ENCODE data around the gene MYO3B.
"Not testable (repeated sequence)": the region's sequence is repeated elsewhere in the genome, so short reads cannot be mapped to it uniquely, and the experiment has no call there.

MYO3B gene

DNA sequence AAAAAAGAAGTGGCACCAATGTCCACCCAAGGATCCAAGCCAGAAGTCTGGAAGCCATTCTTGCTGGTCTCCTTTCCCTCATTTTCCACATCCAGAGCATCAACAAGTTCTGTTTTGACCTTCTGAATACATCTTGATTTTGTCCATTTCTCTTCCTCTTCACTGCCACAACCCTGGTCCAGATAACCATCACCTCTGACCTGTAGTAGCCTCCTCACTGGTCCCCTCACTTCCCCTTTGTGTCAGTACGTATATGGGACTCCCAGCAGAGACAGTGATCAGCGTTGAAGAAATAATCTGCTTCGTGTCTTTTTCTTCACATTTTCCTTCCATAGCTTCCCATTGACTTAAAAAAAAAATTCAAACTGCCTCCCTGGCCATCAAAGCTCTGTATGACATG lies 427.9 kb downstream of the MYO3B start:
- no peaks in the 10 kb centered on the region for H3K4me1 Mint-ChIP-seq (ENCODE audit: low read depth)
- no peaks in the 10 kb centered on the region for H3K36me3 Mint-ChIP-seq (ENCODE audit: low read depth)
- no peaks in the 10 kb centered on the region for H3K9me3 Mint-ChIP-seq
- no peak overlapping the region for H3K27ac Mint-ChIP-seq
- peaks cover 4% of the 10 kb centered on the region for H3K27me3 Mint-ChIP-seq
- no peak overlapping the region for H3K4me3 Mint-ChIP-seq

- no peak overlapping the region for H3K27ac Mint-ChIP-seq
- H3K4me3 Mint-ChIP-seq: no peak overlapping the region
- no peaks in the 10 kb centered on the region for H3K9me3 Mint-ChIP-seq
- no peaks in the 10 kb centered on the region for H3K4me1 Mint-ChIP-seq (ENCODE audit: low read depth)
- H3K36me3 Mint-ChIP-seq (ENCODE audit: low read depth): no peaks in the 10 kb centered on the region
- H3K27me3 Mint-ChIP-seq: peaks cover 4% of the 10 kb centered on the region
These were observed 429.2 kb downstream of the MYO3B start for GRCh38 chr2:170607171-170607570.

DNA sequence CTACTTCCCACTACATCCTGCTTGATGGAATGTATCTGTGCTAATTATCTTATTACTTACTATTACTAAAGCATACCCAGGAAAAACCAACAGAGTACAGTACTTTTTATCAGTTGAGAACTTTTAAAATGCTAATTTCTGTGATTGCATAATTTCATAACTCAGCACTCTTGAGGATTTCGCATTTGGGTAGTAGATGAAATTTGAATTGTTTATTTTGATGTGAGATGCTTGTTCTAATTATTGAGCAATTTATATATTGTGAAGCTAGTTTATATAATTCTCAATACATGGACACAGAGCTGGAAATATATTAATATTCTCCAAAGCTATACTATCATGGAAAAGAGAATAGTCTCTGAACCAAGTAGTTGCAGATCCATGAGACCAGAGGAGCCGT lies 432.7 kb downstream of the MYO3B start:
- Mint-ChIP-seq H3K27me3 (no peaks in the 10 kb centered on the region), H3K4me3 (no peak overlapping the region), H3K4me1 (ENCODE audit: low read depth) (no peaks in the 10 kb centered on the region), H3K36me3 (ENCODE audit: low read depth) (no peaks in the 10 kb centered on the region), H3K27ac (no peak overlapping the region), H3K9me3 (no peaks in the 10 kb centered on the region)

- not testable (repeated sequence) for H3K4me3 Mint-ChIP-seq; H3K4me1 Mint-ChIP-seq (ENCODE audit: low read depth)
These were observed 441.0 kb downstream of the MYO3B start for GRCh38 chr2:170618948-170619347.

DNA sequence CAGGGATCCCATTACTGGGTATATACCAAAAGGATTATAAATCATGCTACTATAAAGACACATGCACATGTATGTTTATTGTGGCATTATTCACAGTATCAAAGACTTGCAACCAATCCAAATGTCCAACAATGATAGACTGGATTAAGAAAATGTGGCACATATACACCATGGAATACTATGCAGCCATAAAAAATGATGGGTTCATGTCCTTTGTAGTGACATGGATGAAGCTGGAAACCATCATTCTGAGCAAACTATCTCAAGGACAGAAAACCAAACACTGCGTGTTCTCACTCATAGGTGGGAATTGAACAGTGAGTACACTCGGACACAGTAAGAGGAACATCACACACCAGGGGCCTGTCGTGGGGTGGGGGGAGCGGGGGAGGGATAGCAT lies 457.1 kb downstream of the MYO3B start:
- H3K9me3 Mint-ChIP-seq; H3K27ac Mint-ChIP-seq; H3K4me3 Mint-ChIP-seq; H3K4me1 Mint-ChIP-seq (ENCODE audit: low read depth); H3K27me3 Mint-ChIP-seq; H3K36me3 Mint-ChIP-seq (ENCODE audit: low read depth): not testable (repeated sequence)

More at GRCh38 chr2:170618948-170619347, 441.0 kb downstream of the MYO3B start:
- not testable (repeated sequence) for H3K36me3 Mint-ChIP-seq (ENCODE audit: low read depth); H3K27ac Mint-ChIP-seq; H3K27me3 Mint-ChIP-seq
- H3K9me3 Mint-ChIP-seq: peaks cover 12% of the 10 kb centered on the region

GRCh38 chr2:170639635-170640034 lies 461.7 kb downstream of the MYO3B start:
- Mint-ChIP-seq H3K9me3 (no peaks in the 10 kb centered on the region), H3K36me3 (ENCODE audit: low read depth) (no peaks in the 10 kb centered on the region), H3K27me3 (peaks cover 3% of the 10 kb centered on the region), H3K27ac (no peak overlapping the region), H3K4me3 (no peak overlapping the region), H3K4me1 (ENCODE audit: low read depth) (no peaks in the 10 kb centered on the region)

- no peak overlapping the region for H3K27ac Mint-ChIP-seq
- H3K27me3 Mint-ChIP-seq: peaks cover 3% of the 10 kb centered on the region
- no peaks in the 10 kb centered on the region for H3K4me1 Mint-ChIP-seq (ENCODE audit: low read depth)
- H3K9me3 Mint-ChIP-seq: no peaks in the 10 kb centered on the region
- H3K4me3 Mint-ChIP-seq: no peak overlapping the region
- no peaks in the 10 kb centered on the region for H3K36me3 Mint-ChIP-seq (ENCODE audit: low read depth)
These were observed 464.0 kb downstream of the MYO3B start for GRCh38 chr2:170641961-170642360.

GRCh38 chr2:170643346-170643745 lies 465.4 kb downstream of the MYO3B start:
- no peaks in the 10 kb centered on the region for H3K36me3 Mint-ChIP-seq (ENCODE audit: low read depth)
- peaks cover 3% of the 10 kb centered on the region for H3K27me3 Mint-ChIP-seq
- H3K4me1 Mint-ChIP-seq (ENCODE audit: low read depth): no peaks in the 10 kb centered on the region
- H3K27ac Mint-ChIP-seq: no peak overlapping the region
- H3K4me3 Mint-ChIP-seq: no peak overlapping the region
- no peaks in the 10 kb centered on the region for H3K9me3 Mint-ChIP-seq

GRCh38 chr2:170647741-170648436 lies 469.9 kb downstream of the MYO3B start:
- no peak overlapping the region for H3K4me3 Mint-ChIP-seq

DNA sequence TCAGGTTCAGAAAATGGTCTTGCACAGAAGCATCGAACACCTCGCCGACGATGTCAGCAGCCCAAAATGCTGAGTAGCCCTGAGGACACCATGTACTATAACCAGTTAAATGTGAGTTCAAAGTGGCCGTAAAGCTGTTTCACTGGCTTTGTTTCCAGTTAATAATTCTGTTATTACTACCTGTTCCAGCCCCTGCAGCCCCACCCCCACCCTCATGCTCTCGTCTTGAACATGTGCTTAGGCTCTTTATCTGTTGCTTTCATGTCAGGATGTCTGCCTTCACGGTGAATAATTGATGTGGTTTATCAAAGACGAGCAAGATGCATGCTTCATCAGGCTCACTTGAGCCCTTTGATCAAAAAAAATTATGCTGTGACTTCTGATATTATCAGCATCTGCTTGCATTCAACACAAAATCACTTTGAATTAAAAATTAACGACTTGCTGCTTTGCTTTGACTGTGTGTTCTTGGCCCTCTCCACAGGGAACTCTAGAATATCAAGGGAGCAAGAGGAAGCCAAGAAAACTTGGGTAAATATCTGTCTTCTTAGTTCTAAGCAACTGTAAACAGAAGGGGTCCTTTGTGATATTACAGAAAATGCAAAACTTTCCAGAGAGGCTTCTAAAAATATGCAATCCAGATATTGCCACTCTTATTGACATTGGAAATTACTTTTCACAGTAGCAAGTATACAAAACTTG lies 473.8 kb downstream of the MYO3B start:
- Mint-ChIP-seq H3K4me1 (ENCODE audit: low read depth) (peaks cover 15% of the 10 kb centered on the region), H3K9me3 (no peaks in the 10 kb centered on the region), H3K4me3 (peak overlapping the region; percentile 20), H3K36me3 (ENCODE audit: low read depth) (no peaks in the 10 kb centered on the region), H3K27ac (no peak overlapping the region), H3K27me3 (peaks cover 4% of the 10 kb centered on the region)

More at GRCh38 chr2:170647741-170648436, 469.9 kb downstream of the MYO3B start:
- Mint-ChIP-seq H3K4me1 (ENCODE audit: low read depth) (peaks cover 15% of the 10 kb centered on the region), H3K9me3 (no peaks in the 10 kb centered on the region), H3K27me3 (peaks cover 4% of the 10 kb centered on the region), H3K36me3 (ENCODE audit: low read depth) (no peaks in the 10 kb centered on the region), H3K27ac (no peak overlapping the region)

- H3K36me3 Mint-ChIP-seq (ENCODE audit: low read depth): no peaks in the 10 kb centered on the region
- peaks cover 4% of the 10 kb centered on the region for H3K27me3 Mint-ChIP-seq
- H3K4me3 Mint-ChIP-seq: no peak overlapping the region
- H3K27ac Mint-ChIP-seq: no peak overlapping the region
- peaks cover 15% of the 10 kb centered on the region for H3K4me1 Mint-ChIP-seq (ENCODE audit: low read depth)
- H3K9me3 Mint-ChIP-seq: no peaks in the 10 kb centered on the region
These were observed 474.9 kb downstream of the MYO3B start for GRCh38 chr2:170652637-170653417.

- no peaks in the 10 kb centered on the region for H3K36me3 Mint-ChIP-seq (ENCODE audit: low read depth)
- no peak overlapping the region for H3K4me3 Mint-ChIP-seq
- peaks cover 5% of the 10 kb centered on the region for H3K4me1 Mint-ChIP-seq (ENCODE audit: low read depth)
- H3K27me3 Mint-ChIP-seq: peaks cover 4% of the 10 kb centered on the region
- no peak overlapping the region for H3K27ac Mint-ChIP-seq
- no peaks in the 10 kb centered on the region for H3K9me3 Mint-ChIP-seq
These were observed 478.7 kb downstream of the MYO3B start for GRCh38 chr2:170656669-170657068.

DNA sequence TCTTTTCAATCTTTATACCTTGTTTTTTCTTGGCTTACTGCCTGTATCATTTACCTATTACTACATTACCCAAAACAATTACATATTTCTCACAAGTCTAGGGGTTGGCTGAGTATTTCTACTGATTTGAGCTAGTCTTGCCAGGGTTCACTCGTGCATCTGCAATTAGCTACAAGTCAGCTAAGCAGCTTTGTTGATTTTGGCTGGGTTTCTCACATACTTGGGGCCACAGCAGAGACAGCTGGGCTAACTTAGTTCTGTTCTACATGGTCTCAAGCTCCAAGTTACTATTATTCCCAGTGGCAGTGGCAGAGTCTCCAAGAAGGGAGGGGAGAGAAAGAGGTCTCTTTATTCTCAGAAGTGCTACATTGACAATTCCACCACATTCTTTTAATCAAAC lies 482.5 kb downstream of the MYO3B start:
- Mint-ChIP-seq H3K27ac (no peak overlapping the region), H3K4me1 (ENCODE audit: low read depth) (no peaks in the 10 kb centered on the region), H3K27me3 (peaks cover 8% of the 10 kb centered on the region), H3K36me3 (ENCODE audit: low read depth) (no peaks in the 10 kb centered on the region), H3K4me3 (no peak overlapping the region), H3K9me3 (no peaks in the 10 kb centered on the region)

- H3K9me3 Mint-ChIP-seq: no peaks in the 10 kb centered on the region
- H3K36me3 Mint-ChIP-seq (ENCODE audit: low read depth): no peaks in the 10 kb centered on the region
- no peaks in the 10 kb centered on the region for H3K4me1 Mint-ChIP-seq (ENCODE audit: low read depth)
- peaks cover 8% of the 10 kb centered on the region for H3K27me3 Mint-ChIP-seq
- no peak overlapping the region for H3K4me3 Mint-ChIP-seq
- H3K27ac Mint-ChIP-seq: no peak overlapping the region
These were observed 487.8 kb downstream of the MYO3B start for GRCh38 chr2:170665743-170666142.

- no peaks in the 10 kb centered on the region for H3K4me1 Mint-ChIP-seq (ENCODE audit: low read depth)
- H3K36me3 Mint-ChIP-seq (ENCODE audit: low read depth): no peaks in the 10 kb centered on the region
- H3K4me3 Mint-ChIP-seq: no peak overlapping the region
- H3K9me3 Mint-ChIP-seq: no peaks in the 10 kb centered on the region
- peaks cover 7% of the 10 kb centered on the region for H3K27me3 Mint-ChIP-seq
- no peak overlapping the region for H3K27ac Mint-ChIP-seq
These were observed 492.0 kb downstream of the MYO3B start for GRCh38 chr2:170669909-170670308.
